Mesenteric fat pad (tissue), 1 donor: ENCODE measurements around the gene GCK. TPM values are rescaled to one million over a fixed set of nuclear protein-coding genes. Genes with fewer than 3 reads are reported as not detected.

Source experiments
- DNase-seq: peaks from one replicate; pipeline ENCODE4 v3.0.0-alpha.2; 2020; ENCODE audit warnings: low spot score
- total RNA-seq: library from RNA; stranded (reverse); fragmentation: NEBNext Ultra II Directional; extraction: Animal tissue kit (Norgen Biotek cat#: 25700); gene quantifications from one replicate; pipeline ENCODE4 v1.2.1, GENCODE V29; 2021
- donor health status: DM: yes; HTN: yes; CAD: no.

GCK gene
- total RNA-seq, 1 donor from 2014 or later = 0.48 TPM

- DNase-seq = no peak
These were observed 34.3 kb upstream of the GCK start for GRCh38 chr7:44223362-44224079.

DNA sequence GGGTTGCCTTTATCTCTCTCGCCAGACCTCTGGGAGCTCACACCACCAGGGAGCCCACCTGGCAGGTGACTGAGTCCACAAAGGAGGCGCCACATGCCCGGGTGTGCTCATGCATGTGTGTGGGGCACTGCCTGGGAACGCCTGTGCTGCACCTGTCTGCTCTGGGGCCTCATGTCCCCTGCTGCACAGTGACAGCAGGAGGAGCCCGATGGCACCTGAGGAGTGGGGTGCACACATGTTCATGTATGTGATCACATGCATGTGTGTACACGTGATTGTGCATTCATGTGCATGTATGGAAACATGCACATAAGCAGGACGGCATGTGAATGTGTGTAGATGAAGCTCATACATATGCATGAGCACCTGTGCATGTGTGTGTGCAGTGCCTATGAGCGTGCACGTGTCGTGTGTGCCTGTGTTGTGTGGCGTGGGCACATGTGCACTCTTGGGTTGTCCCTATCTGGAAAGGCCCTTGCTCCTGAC is 33.6 kb upstream of the GCK start:
- DNase-seq = no peak

DNA sequence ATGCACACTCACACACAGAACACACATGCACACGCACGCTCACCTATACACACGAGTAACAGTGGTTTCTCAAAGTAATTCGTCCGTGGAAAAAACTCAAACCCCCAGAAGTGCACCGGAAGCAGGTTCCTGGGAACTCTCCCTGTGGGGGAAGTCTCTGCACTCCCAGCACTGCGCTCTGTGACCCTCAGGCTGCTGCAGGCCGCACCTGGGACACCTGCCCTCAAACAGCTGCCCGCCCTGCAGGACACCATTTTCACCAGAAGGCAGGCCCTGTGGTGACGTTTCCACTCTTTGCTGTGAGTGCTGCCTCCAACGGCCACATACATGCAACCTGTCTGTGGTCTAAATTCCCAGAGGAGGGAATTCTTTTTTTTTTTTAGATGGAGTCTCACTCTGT is 32.8 kb upstream of the GCK start:
- no peak for DNase-seq

GRCh38 chr7:44221231-44221791 is 32.1 kb upstream of the GCK start:
- no peak for DNase-seq

GRCh38 chr7:44220358-44221112 is 31.3 kb upstream of the GCK start:
- DNase-seq = peak; percentile 87

GRCh38 chr7:44220046-44220357 is 30.8 kb upstream of the GCK start:
- DNase-seq = no peak

DNA sequence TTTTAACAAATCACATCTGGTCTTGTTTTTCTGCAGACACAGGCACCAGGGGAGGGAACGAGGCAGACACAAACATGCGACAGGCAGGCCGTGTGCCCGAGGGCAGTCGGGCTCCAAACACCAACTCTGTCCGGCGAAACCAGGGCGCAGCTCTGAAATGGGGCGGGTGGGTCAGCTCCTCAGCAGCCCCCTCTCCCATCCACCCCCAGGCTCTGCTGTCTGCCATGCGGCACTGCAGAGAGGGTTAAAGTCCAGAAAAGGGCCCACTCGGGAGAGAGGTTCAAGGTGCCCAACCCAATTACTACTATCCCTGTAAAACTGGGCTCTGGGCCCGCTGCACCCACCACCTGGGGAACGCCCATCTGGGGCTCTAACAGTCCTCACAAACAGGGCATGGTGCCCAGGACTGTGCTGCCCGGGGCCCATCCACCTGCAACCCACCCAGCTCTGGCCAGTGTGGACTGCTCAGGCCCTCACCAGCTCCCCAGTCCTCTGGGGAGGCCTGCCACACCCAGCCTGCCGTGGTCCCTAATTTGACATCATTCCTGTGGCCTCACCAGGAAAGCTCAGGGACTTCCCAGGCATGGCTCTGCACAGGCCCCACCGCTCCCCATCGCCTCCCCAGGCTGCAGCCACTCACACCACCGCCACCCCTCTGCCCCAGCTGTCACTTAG is 30.3 kb upstream of the GCK start:
- peak; percentile 85 for DNase-seq

GRCh38 chr7:44218418-44219201 is 29.4 kb upstream of the GCK start:
- DNase-seq = peak; percentile 74

GRCh38 chr7:44217852-44218402 is 28.7 kb upstream of the GCK start:
- peak; percentile 81 for DNase-seq

- no peak for DNase-seq
These were observed 28.0 kb upstream of the GCK start for GRCh38 chr7:44217223-44217714.

DNA sequence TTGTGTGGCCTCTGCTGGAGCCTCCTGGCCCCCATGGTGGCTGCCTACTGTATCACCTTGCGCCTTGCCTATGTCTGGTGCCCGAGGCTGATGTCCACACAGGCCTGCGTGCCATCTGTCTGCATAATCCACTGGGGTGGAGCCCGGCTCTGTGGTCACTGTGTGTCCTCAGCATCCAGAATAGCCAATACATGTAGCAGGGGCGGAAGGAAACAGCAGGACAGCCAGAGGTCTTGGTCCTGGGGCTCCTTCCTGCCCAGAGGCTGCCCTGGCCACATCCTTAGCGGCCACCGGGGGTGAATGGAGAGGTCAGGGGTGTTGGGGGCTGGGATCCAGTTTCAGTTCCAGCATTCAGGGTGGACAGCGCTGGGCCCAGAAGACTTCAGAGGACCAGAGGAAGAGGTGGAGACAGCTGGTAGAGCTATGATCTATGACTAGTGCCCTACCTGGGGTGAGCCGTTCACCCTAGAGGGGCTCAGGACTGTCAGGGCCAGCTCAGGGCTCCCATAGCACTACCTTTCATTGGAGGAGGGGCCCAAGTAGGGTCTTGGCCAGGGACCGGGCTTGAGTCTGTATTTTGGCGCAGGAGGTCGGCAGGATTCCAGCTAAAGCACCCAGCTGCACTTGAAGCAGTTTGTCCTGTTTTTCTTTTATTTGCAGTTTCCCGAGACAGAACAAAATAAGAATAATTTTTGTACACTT is 27.4 kb upstream of the GCK start:
- peak; percentile 41 for DNase-seq

DNA sequence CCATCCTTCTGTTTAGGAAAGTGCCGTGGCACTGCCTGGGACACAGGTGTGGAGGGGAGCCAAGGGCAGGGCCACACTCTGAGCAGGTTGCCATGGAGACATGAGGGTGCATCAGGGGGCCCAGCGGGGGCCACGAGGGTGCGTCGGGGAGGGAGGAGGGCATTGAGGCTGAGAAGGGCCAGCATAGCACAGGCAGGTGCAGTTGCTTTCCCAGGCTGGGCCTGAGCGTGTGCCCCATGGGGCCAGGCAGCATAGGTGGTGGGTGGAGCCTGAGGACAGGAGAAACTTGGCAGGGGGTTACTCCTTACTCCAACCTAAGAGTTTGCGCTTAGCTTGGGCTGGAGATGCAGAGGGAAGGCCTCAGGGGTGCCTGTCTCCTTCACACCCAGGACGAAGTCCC is 26.8 kb upstream of the GCK start:
- DNase-seq = peak; percentile 73

- peak; percentile 77 for DNase-seq
These were observed 26.3 kb upstream of the GCK start for GRCh38 chr7:44215531-44215930.

- peak; percentile 83 for DNase-seq
These were observed 24.7 kb upstream of the GCK start for GRCh38 chr7:44213877-44214388.

DNA sequence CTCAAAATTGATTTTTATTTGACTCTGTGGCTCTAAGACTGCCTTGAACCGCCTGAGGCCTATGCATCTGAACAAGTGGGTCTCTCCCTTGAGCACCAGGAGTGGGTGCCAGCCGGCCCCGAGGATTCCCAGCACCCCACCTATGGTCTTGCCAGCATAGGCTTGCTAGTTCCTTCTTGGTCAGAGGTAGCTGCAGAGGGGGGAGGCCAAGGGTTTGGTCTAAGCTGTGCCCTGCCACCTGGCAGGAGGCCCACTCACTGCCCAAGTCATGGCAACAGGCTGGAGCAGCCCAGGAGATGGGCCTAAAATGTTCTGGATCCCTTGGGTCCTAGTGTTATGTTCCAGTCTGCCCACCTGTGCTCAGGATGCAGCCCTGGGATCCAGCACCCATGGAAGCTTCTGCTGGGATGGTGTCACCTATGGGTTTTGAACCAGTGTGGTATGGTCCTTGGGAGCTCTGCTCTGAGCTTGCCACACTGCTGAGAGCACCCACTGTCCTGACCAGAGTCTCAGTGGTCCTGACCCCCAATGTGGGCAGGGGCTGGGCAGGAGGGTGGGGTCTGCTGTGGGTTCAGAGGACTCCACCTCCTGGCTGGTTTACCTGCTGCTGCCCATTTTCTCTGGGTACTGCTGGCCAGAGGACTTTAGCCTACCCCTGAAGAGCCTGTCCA is 24.1 kb upstream of the GCK start:
- DNase-seq = peak; percentile 55

DNA sequence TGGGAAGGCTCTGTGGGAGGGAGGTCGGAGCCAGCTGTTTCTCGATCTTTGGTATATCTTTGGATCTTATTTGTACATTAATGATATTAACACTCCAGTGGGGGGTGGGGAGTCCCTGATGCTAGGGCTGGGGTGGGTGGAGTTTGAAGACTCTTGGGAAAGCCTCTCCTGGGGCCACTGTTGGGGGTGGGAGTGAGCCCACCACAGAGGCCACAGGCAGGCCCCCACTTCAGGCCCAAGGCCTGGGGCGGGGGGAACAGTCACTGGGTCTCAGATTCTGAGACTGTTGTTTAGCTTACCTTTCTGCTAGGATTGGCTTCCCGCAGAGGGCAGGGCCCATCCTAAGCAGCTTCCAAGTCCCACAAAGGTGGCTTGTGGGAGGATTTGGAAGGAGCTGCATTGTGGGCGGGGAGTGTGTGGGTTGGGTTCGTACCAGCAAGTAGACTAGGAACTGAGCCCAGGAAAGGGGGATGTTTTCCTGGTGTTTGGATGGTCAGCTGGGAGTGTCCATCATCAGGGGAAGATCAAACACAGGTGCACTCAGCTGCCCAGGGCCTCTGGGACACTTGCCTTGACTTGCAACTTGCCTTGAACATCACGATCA is 23.4 kb upstream of the GCK start:
- DNase-seq = peak; percentile 64

GRCh38 chr7:44212018-44212417 is 22.8 kb upstream of the GCK start:
- peak; percentile 64 for DNase-seq

GRCh38 chr7:44211126-44211675 is 22.0 kb upstream of the GCK start:
- DNase-seq = peak; percentile 39
